K562 (cell line): Measurements from ENCODE around the gene UCN. TPM values are rescaled to one million over a fixed set of nuclear protein-coding genes. Genes with fewer than 3 reads are reported as not detected.

ENCODE experiments used
- GTF2A2 ChIP-seq: IDR thresholded peaks from 2 replicates; pipeline ENCODE4 v1.6.1; 2016; ENCODE audit warnings: mild to moderate bottlenecking, missing genetic modification characterization, missing compliant biosample characterization
- KLF16 ChIP-seq: IDR thresholded peaks from 2 replicates; pipeline ENCODE4 v1.6.1; 2016; ENCODE audit warnings: antibody characterized with exemption
- MTA1 ChIP-seq: fragments of 450-650 bp; IDR thresholded peaks from 2 replicates; pipeline ENCODE4 v1.6.1; 2017; ENCODE audit warnings: borderline replicate concordance
- MTA2 ChIP-seq: fragments of 450-650 bp; IDR thresholded peaks from 2 replicates; pipeline ENCODE4 v1.6.1; 2016; ENCODE audit warnings: low read depth
- NFIX ChIP-seq: fragments of 250-450 bp; sonication (Bioruptor Pico); IDR thresholded peaks from 2 replicates; pipeline ENCODE4 v1.4.0; 2020; ENCODE audit warnings: low read depth, mild to moderate bottlenecking, moderate library complexity
- NR2C2 ChIP-seq, 2 experiments: fragments of 200-800 bp in 1 of 2; sonication (Bioruptor generic) in 1 of 2; sonication (generic) in 1 of 2; formaldehyde crosslinking in 1 of 2; IDR thresholded peaks; 2 replicates each; pipeline versions ENCODE4 v1.6.1 to v1.8.0; 2016 to 2022; ENCODE audit warnings: mild to moderate bottlenecking in 1 of 2, missing compliant biosample characterization in 1 of 2, missing genetic modification characterization in 1 of 2, missing genetic modification reagents in 1 of 2
- PHF21A ChIP-seq: fragments of 450-650 bp; IDR thresholded peaks from 2 replicates; pipeline ENCODE4 v1.6.1; 2017; ENCODE audit warnings: low read depth, borderline replicate concordance
- RB1 ChIP-seq: fragments of 450-650 bp; IDR thresholded peaks from 2 replicates; pipeline ENCODE4 v1.6.1; 2017; ENCODE audit warnings: low read depth, mild to moderate bottlenecking
- SMAD4 ChIP-seq: fragments of 250-450 bp; sonication (Bioruptor Pico); conservative IDR thresholded peaks from 2 replicates; pipeline ENCODE4 v1.8.0; 2021; ENCODE audit warnings: inconsistent platforms, mild to moderate bottlenecking, moderate library complexity
- SMARCE1 ChIP-seq: fragments of 450-650 bp; IDR thresholded peaks from 2 replicates; pipeline ENCODE4 v1.7.1; 2016; ENCODE audit warnings: mild to moderate bottlenecking
- STAG1 ChIP-seq: sonication (generic); formaldehyde crosslinking; IDR thresholded peaks from 2 replicates; pipeline ENCODE4 v1.5.0; 2020; ENCODE audit warnings: missing genetic modification reagents, borderline replicate concordance
- TCF7L2 ChIP-seq: fragments of 150-350 bp; IDR thresholded peaks from 2 replicates; pipeline ENCODE4 v1.6.1; 2016; ENCODE audit warnings: low read depth, mild to moderate bottlenecking, low read length, moderate library complexity
- TSHZ1 ChIP-seq: fragments of 250-450 bp; sonication (Bioruptor Pico); IDR thresholded peaks from 2 replicates; pipeline ENCODE4 v1.4.0; 2020; ENCODE audit warnings: mild to moderate bottlenecking, moderate library complexity
- WHSC1 ChIP-seq: IDR thresholded peaks from one replicate; pipeline ENCODE4 v1.6.1; 2012; ENCODE audit warnings: low read length, control low read depth, inconsistent platforms
- ZBTB34 ChIP-seq: fragments of 250-450 bp; sonication (Bioruptor Pico); IDR thresholded peaks from 2 replicates; pipeline ENCODE4 v1.8.0; 2021; ENCODE audit warnings: mild to moderate bottlenecking, moderate library complexity
- ZFP36 ChIP-seq: fragments of 150-350 bp; IDR thresholded peaks from 2 replicates; pipeline ENCODE4 v1.6.1; 2018; ENCODE audit warnings: low read length, low read depth; ENCODE audit not compliant: partially characterized antibody
- ZNF232 ChIP-seq: sonication (generic); formaldehyde crosslinking; IDR thresholded peaks from 2 replicates; pipeline ENCODE4 v1.8.0; 2022; ENCODE audit warnings: mild to moderate bottlenecking, missing genetic modification reagents
- ZNF253 ChIP-seq: fragments of 250-450 bp; sonication (Bioruptor Pico); conservative IDR thresholded peaks from 2 replicates; pipeline ENCODE4 v1.6.1; 2021; ENCODE audit warnings: mild to moderate bottlenecking
- ZNF785 ChIP-seq: fragments of 250-450 bp; sonication (Bioruptor Pico); IDR thresholded peaks from 2 replicates; pipeline ENCODE4 v1.4.0; 2020; ENCODE audit warnings: mild to moderate bottlenecking
- polyA plus RNA-seq, 8 experiments: library from polyadenylated mRNA; depleted of rRNA in 4 of 8; stranded (reverse) in 5 of 8; unstranded in 3 of 8; fragments of >200 nt; fragmentation: Nextera tagmentation in 2 of 8; fragmentation: Illumina TruSeq in 1 of 8; extraction: Ambion mirVana in 2 of 8; extraction: Trizol in 1 of 8; gene quantifications; 2 replicates each; pipeline versions ENCODE4 v1.2.1 to v1.2.3, GENCODE V29; 2011 to 2014; ENCODE audit warnings: inconsistent platforms in 1 of 8, missing spikeins in 1 of 8
- total RNA-seq, 7 experiments: library from RNA; depleted of rRNA in 6 of 7; stranded (reverse); fragments of >200 nt in 6 of 7; fragmentation: Illumina TruSeq in 2 of 7; extraction: Trizol in 2 of 7; gene quantifications; 2 replicates each; pipeline versions ENCODE4 v1.2.1 to v1.2.3, GENCODE V29; 2011 to 2021; ENCODE audit warnings: low replicate concordance in 1 of 7
- TF ChIP-seq, protein P1 (sequence below): fragments of 450-650 bp; formaldehyde crosslinking; IDR thresholded peaks from 2 replicates; pipeline ENCODE4 v1.4.0; 2020; ENCODE audit warnings: mild to moderate bottlenecking, mixed read lengths
- TF ChIP-seq, protein P2 (sequence below), 2 experiments: fragments of 450-650 bp; conservative IDR thresholded peaks; 2 replicates each; pipeline ENCODE4 v1.6.1; 2017; ENCODE audit warnings: mild to moderate bottlenecking in 2 of 2, moderate library complexity in 2 of 2

UCN gene
- total and polyA plus RNA-seq, 9 of the 15 experiments (the other 6 are each of a cell fraction or from before 2014, with no cell fraction given): 0.10 to 2.7 (median 0.43) TPM

GRCh38 chr2:27320958-27321543 lies 12.8 kb upstream of the UCN start (continued):
- no peak for TF ChIP-seq NR2C2 (CRISPR knock-in tag; IDR thresholded peaks at IDR 0.05)
- peak; percentile 46; the same call in 1 of the 2 replicates for TF ChIP-seq NR2C2 (tag; IDR thresholded peaks at IDR 0.05)
- TF ChIP-seq, protein P1, sequence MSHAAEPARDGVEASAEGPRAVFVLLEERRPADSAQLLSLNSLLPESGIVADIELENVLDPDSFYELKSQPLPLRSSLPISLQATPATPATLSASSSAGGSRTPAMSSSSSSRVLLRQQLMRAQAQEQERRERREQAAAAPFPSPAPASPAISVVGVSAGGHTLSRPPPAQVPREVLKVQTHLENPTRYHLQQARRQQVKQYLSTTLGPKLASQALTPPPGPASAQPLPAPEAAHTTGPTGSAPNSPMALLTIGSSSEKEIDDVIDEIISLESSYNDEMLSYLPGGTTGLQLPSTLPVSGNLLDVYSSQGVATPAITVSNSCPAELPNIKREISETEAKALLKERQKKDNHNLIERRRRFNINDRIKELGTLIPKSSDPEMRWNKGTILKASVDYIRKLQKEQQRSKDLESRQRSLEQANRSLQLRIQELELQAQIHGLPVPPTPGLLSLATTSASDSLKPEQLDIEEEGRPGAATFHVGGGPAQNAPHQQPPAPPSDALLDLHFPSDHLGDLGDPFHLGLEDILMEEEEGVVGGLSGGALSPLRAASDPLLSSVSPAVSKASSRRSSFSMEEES (CRISPR knock-in tag): no peak
- TF ChIP-seq WHSC1: no peak
- TF ChIP-seq ZNF253 (CRISPR knock-in tag): no peak
- TF ChIP-seq TSHZ1: no peak
- TF ChIP-seq NFIX (CRISPR knock-in tag): no peak
- no peak for TF ChIP-seq ZNF232
- no peak for TF ChIP-seq ZNF785 (CRISPR knock-in tag)
- TF ChIP-seq, protein P2, sequence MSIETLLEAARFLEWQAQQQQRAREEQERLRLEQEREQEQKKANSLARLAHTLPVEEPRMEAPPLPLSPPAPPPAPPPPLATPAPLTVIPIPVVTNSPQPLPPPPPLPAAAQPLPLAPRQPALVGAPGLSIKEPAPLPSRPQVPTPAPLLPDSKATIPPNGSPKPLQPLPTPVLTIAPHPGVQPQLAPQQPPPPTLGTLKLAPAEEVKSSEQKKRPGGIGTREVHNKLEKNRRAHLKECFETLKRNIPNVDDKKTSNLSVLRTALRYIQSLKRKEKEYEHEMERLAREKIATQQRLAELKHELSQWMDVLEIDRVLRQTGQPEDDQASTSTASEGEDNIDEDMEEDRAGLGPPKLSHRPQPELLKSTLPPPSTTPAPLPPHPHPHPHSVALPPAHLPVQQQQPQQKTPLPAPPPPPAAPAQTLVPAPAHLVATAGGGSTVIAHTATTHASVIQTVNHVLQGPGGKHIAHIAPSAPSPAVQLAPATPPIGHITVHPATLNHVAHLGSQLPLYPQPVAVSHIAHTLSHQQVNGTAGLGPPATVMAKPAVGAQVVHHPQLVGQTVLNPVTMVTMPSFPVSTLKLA (conservative IDR thresholded peaks at IDR 0.05): peak in 1 of 2 experiments; percentile 61; a peak in 1 of 4 replicates
- TF ChIP-seq ZFP36: no peak
- peak; percentile 91 for TF ChIP-seq SMARCE1
- 0 out of 2 replicates have a peak, but pooled peaks have one; percentile 8 for TF ChIP-seq STAG1
- peak; percentile 48; the same call in 1 of the 2 replicates for TF ChIP-seq MTA1
- TF ChIP-seq ZBTB34 (CRISPR knock-in tag): no peak
- TF ChIP-seq MTA2: no peak
- no peak; the same call in 1 of the 2 replicates for TF ChIP-seq RB1
- TF ChIP-seq SMAD4: 0 out of 2 replicates have a peak, but pooled peaks have one; percentile 39
- no peak for TF ChIP-seq TCF7L2
- TF ChIP-seq KLF16: no peak
- no peak for TF ChIP-seq GTF2A2 (tag)
- peak; percentile 87; the same call in 1 of the 2 replicates for TF ChIP-seq PHF21A
